HG03565 (cell line): ENCODE results near the gene KLC1.

Source experiments
- ATAC-seq: cut with Tn5 transposase; IDR thresholded peaks from one replicate; pipeline ENCODE4 v1.9.1; 2021; ENCODE audit warnings: mild to moderate bottlenecking, moderate library complexity; ENCODE audit not compliant: unreplicated experiment

The KLC1 gene

GRCh38 chr14:103716091-103716801 lies 87.2 kb downstream of the KLC1 start:
- no peak for ATAC-seq

- ATAC-seq = no peak
These were observed 87.9 kb downstream of the KLC1 start for GRCh38 chr14:103716899-103717411.

- no peak for ATAC-seq
These were observed 89.6 kb downstream of the KLC1 start for GRCh38 chr14:103718572-103718971.

- no peak for ATAC-seq
These were observed 90.7 kb downstream of the KLC1 start for GRCh38 chr14:103719751-103720150.

- ATAC-seq = no peak
These were observed 92.5 kb downstream of the KLC1 start for GRCh38 chr14:103721334-103722120.

- ATAC-seq = no peak
These were observed 94.7 kb downstream of the KLC1 start for GRCh38 chr14:103723748-103724081.

- ATAC-seq = no peak
These were observed 95.1 kb downstream of the KLC1 start for GRCh38 chr14:103724116-103724515.

- no peak for ATAC-seq
These were observed 96.1 kb downstream of the KLC1 start for GRCh38 chr14:103725001-103725682.

- no peak for ATAC-seq
These were observed 96.9 kb downstream of the KLC1 start for GRCh38 chr14:103725739-103726395.

GRCh38 chr14:103726474-103726873 lies 97.5 kb downstream of the KLC1 start:
- ATAC-seq = no peak

- ATAC-seq = no peak
These were observed 98.4 kb downstream of the KLC1 start for GRCh38 chr14:103727313-103727980.

GRCh38 chr14:103728141-103728540 lies 99.1 kb downstream of the KLC1 start:
- no peak for ATAC-seq

- no peak for ATAC-seq
These were observed 99.7 kb downstream of the KLC1 start for GRCh38 chr14:103728721-103729120.

- ATAC-seq = no peak
These were observed 100.8 kb downstream of the KLC1 start for GRCh38 chr14:103729496-103730448.

GRCh38 chr14:103730490-103731035 lies 101.6 kb downstream of the KLC1 start:
- no peak for ATAC-seq

GRCh38 chr14:103731481-103731880 lies 102.5 kb downstream of the KLC1 start:
- ATAC-seq = no peak

- ATAC-seq = no peak
These were observed 103.2 kb downstream of the KLC1 start for GRCh38 chr14:103731916-103732867.
